ENCODE data around the gene CAMTA1.

The CAMTA1 gene

GRCh38 chr1:7519861-7520395 lies 734.7 kb downstream of the CAMTA1 start:
- DNase-seq = no peak
- intact Hi-C loops (cut with DNase I) = no loop called here

GRCh38 chr1:7520496-7520895 lies 735.2 kb downstream of the CAMTA1 start:
- no peak for DNase-seq
- intact Hi-C loops (cut with DNase I) = no loop called here

- intact Hi-C loops (cut with DNase I) = no loop called here
- DNase-seq = no peak
Measured at GRCh38 chr1:7524341-7525337, 739.4 kb downstream of the CAMTA1 start.

GRCh38 chr1:7525338-7526063 lies 740.2 kb downstream of the CAMTA1 start:
- no peak for DNase-seq
- intact Hi-C loops (cut with DNase I) = no loop called here

- intact Hi-C loops (cut with DNase I) = no loop called here
- DNase-seq = no peak
Measured at GRCh38 chr1:7526196-7526866, 741.1 kb downstream of the CAMTA1 start.

- DNase-seq = no peak
- intact Hi-C loops (cut with DNase I) = no loop called here
Measured at GRCh38 chr1:7526867-7527732, 741.8 kb downstream of the CAMTA1 start.

GRCh38 chr1:7527733-7528045 lies 742.4 kb downstream of the CAMTA1 start:
- no peak for DNase-seq
- intact Hi-C loops (cut with DNase I) = no loop called here

GRCh38 chr1:7528386-7529198 lies 743.3 kb downstream of the CAMTA1 start:
- intact Hi-C loops (cut with DNase I) = no loop called here
- DNase-seq = no peak

- intact Hi-C loops (cut with DNase I) = no loop called here
- no peak for DNase-seq
Measured at GRCh38 chr1:7529917-7530316, 744.7 kb downstream of the CAMTA1 start.

- intact Hi-C loops (cut with DNase I) = no loop called here
- no peak for DNase-seq
Measured at GRCh38 chr1:7531562-7532340, 746.5 kb downstream of the CAMTA1 start.

GRCh38 chr1:7533006-7533405 lies 747.8 kb downstream of the CAMTA1 start:
- no peak for DNase-seq
- intact Hi-C loops (cut with DNase I) = no loop called here

GRCh38 chr1:7534061-7534825 lies 749.0 kb downstream of the CAMTA1 start:
- intact Hi-C loops (cut with DNase I) = no loop called here
- no peak for DNase-seq

GRCh38 chr1:7535016-7535415 lies 749.8 kb downstream of the CAMTA1 start:
- DNase-seq = no peak
- intact Hi-C loops (cut with DNase I) = no loop called here

- DNase-seq = no peak
- intact Hi-C loops (cut with DNase I) = no loop called here
Measured at GRCh38 chr1:7535934-7536878, 751.0 kb downstream of the CAMTA1 start.

- intact Hi-C loops (cut with DNase I) = no loop called here
- DNase-seq = no peak
Measured at GRCh38 chr1:7536891-7537591, 751.8 kb downstream of the CAMTA1 start.

All from head of caudate nucleus (tissue), 42 donors.